MG63 (cell line): Measurements from ENCODE around the gene PPP1R16B. TPM values are rescaled to one million over a fixed set of nuclear protein-coding genes. Genes with fewer than 3 reads are reported as not detected.

ENCODE experiments used
- DNase-seq: peaks from one replicate; pipeline ENCODE4 v3.0.0-alpha.2; 2020
- H3K27me3 ChIP-seq: fragments of 250-450 bp; sonication (Bioruptor Pico); 2 replicates; pipeline ENCODE4 v1.5.1; 2020; ENCODE audit warnings: mild to moderate bottlenecking, moderate library complexity
- H3K36me3 ChIP-seq: fragments of 250-450 bp; sonication (Bioruptor Pico); 2 replicates; pipeline ENCODE4 v1.5.1; 2020; ENCODE audit warnings: mild to moderate bottlenecking, moderate library complexity
- H3K4me3 ChIP-seq: fragments of 250-450 bp; sonication (Bioruptor Pico); 2 replicates; pipeline ENCODE4 v1.5.1; 2020; ENCODE audit warnings: mild to moderate bottlenecking, moderate library complexity
- H3K9me3 ChIP-seq: fragments of 250-450 bp; sonication (Bioruptor Pico); 2 replicates; pipeline ENCODE4 v1.5.1; 2020; ENCODE audit warnings: mild to moderate bottlenecking, moderate library complexity
- total RNA-seq: library from RNA; depleted of rRNA; stranded (reverse); fragments of >200 nt; shearing (Covaris generic); gene quantifications from 2 replicates; pipeline ENCODE4 v1.2.3, GENCODE V29; 2014; ENCODE audit warnings: low replicate concordance

Gene PPP1R16B
- total RNA-seq, 1 experiment from 2014 or later, result not detected

- Histone ChIP-seq H3K9me3 (no peaks in the 10 kb centered on the region), H3K4me3 (no peak overlapping the region), H3K36me3 (no peaks in the 10 kb centered on the region), H3K27me3 (no peaks in the 10 kb centered on the region; the same call in 1 of the 2 replicates)
- DNase-seq, result no peak
Observed at GRCh38 chr20:38833154-38833856, 27.8 kb downstream of the PPP1R16B start.

DNA sequence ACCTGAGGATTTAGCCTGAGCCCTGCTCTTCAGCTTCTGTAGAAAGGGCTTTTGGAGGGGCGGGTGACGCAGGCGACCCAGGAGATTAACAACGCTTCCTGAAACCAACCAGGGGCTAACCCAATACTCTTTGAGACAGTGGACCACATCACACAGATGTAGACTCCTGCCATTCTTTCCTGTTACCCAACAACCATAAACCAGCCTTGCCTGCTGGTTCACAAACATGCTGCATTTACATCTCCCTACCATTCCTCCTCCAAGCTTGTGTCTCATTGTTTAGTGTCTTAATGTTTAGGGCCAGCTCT, 28.3 kb downstream of the PPP1R16B start:
- H3K9me3 ChIP-seq, result no peaks in the 10 kb centered on the region
- H3K4me3 ChIP-seq, result no peak overlapping the region
- no peaks in the 10 kb centered on the region for H3K36me3 ChIP-seq
- DNase-seq, result no peak
- no peaks in the 10 kb centered on the region; the same call in 1 of the 2 replicates for H3K27me3 ChIP-seq

- Histone ChIP-seq H3K27me3 (no peaks in the 10 kb centered on the region; the same call in 1 of the 2 replicates), H3K36me3 (no peaks in the 10 kb centered on the region), H3K9me3 (no peaks in the 10 kb centered on the region), H3K4me3 (no peak overlapping the region)
- no peak for DNase-seq
Observed at GRCh38 chr20:38834868-38835267, 29.4 kb downstream of the PPP1R16B start.

GRCh38 chr20:38835792-38836191, 30.3 kb downstream of the PPP1R16B start:
- no peaks in the 10 kb centered on the region for H3K36me3 ChIP-seq
- no peak overlapping the region for H3K4me3 ChIP-seq
- no peak for DNase-seq

DNA sequence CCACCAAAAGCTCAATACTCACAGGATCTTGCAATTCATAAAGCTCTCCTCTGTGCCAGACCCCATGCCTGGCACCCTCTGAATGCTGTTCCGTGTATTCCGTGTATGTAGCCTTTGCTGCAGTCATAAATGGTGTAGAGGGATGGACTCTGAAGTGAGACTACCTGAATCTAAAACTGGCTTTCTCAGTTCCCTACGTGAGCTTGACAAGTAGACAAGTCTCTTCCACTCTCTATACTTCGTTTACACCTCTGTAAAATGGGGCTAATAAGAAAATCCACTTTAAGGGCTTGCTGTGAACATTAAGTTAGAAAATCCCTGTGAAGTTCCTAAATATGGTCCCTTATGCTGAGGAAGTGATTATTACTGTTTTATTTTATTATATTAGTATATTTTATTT, 31.5 kb downstream of the PPP1R16B start:
- Histone ChIP-seq H3K36me3 (no peaks in the 10 kb centered on the region), H3K4me3 (no peak overlapping the region), H3K9me3 (no peaks in the 10 kb centered on the region), H3K27me3 (no peaks in the 10 kb centered on the region; the same call in 1 of the 2 replicates)
- no peak for DNase-seq

More at GRCh38 chr20:38835792-38836191, 30.3 kb downstream of the PPP1R16B start:
- Histone ChIP-seq H3K9me3 (no peaks in the 10 kb centered on the region), H3K27me3 (no peaks in the 10 kb centered on the region; the same call in 1 of the 2 replicates)

GRCh38 chr20:38838326-38838725, 32.8 kb downstream of the PPP1R16B start:
- no peaks in the 10 kb centered on the region for H3K36me3 ChIP-seq
- no peaks in the 10 kb centered on the region for H3K9me3 ChIP-seq
- H3K27me3 ChIP-seq, result no peaks in the 10 kb centered on the region
- H3K4me3 ChIP-seq, result no peak overlapping the region
- no peak for DNase-seq

GRCh38 chr20:38839563-38839962, 34.1 kb downstream of the PPP1R16B start:
- H3K9me3 ChIP-seq, result no peaks in the 10 kb centered on the region
- H3K27me3 ChIP-seq, result no peaks in the 10 kb centered on the region
- H3K36me3 ChIP-seq, result no peaks in the 10 kb centered on the region
- DNase-seq, result no peak
- no peak overlapping the region for H3K4me3 ChIP-seq

DNA sequence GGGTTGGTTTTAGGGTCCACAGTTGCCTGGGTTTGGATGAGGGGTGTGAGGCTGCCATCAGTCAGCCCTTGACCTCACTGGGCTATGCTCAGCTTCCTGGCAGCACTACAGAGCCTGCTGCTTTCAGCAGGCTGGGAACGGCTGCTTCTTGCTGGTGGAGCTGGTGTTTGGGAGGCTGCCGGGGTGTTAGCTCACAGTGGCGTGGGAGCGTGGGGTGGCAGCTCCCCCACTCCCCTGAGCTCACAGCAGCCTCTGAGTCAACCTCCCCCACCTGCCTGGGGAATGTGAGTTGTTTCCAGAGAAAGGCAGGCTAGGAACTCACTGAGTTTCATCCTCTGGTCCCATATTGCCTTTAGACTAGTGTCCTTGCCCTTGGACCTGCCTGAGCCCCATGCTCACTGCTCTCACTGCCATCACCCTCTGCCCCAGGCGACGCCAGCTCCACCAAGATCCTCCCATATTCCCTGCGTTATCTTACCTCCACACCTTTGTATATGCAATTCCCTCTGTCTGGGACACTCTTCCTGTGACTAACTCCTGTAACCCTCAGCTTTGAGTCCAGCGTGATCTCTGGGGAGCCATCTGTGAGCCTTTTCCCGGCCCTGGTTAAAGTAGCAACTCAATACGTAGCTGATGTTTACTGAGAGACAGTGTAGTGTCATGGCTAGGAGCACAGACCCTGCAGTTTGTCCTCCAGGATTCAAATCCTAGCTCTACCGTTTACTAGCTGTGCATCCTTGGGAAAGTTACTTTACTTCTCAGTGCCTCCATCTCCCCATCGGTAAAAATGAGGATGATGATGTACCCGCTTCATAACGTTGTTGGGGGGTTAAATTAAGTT, 34.8 kb downstream of the PPP1R16B start:
- peak; percentile 55 for DNase-seq
- Histone ChIP-seq H3K36me3 (no peaks in the 10 kb centered on the region), H3K4me3 (no peak overlapping the region), H3K27me3 (no peaks in the 10 kb centered on the region), H3K9me3 (no peaks in the 10 kb centered on the region)

DNA sequence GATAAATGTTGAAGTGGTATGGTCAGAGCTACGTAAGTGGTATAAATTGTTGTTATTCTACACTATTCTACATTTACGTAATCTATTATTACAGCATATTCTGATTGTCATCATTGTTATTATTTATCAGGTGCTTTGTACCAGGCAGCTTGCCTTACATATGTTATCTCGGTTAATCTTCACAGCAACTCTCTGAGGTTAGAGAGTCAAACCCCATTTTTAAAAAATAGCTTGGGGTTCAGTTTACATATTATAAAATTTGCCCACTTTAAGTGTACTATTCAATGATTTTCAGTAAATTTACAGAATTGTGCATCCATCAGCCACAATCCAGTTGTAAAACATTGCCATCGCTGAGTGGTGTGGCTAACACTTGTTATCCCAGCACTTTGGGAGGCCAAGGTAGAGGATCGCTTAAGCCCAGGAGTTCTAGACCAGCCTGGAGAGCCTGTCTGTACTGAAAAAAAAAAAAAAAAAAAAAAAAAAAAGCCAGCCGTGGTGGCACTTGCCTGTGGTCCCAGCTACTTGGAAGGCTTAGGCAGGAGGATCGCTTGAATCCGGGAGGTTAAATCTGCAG, 35.5 kb downstream of the PPP1R16B start:
- no peak overlapping the region for H3K4me3 ChIP-seq
- peaks cover 3% of the 10 kb centered on the region; the same call in 1 of the 2 replicates for H3K27me3 ChIP-seq
- DNase-seq, result no peak

GRCh38 chr20:38841570-38841969, 36.1 kb downstream of the PPP1R16B start:
- H3K9me3 ChIP-seq, result no peaks in the 10 kb centered on the region
- DNase-seq, result no peak
- H3K4me3 ChIP-seq, result no peak overlapping the region
- H3K27me3 ChIP-seq, result peaks cover 6% of the 10 kb centered on the region; the same call in 1 of the 2 replicates
- no peaks in the 10 kb centered on the region for H3K36me3 ChIP-seq

More for the DNA sequence above, 35.5 kb downstream of the PPP1R16B start:
- Histone ChIP-seq H3K9me3 (no peaks in the 10 kb centered on the region), H3K36me3 (no peaks in the 10 kb centered on the region)

GRCh38 chr20:38842026-38842425, 36.5 kb downstream of the PPP1R16B start:
- no peak for DNase-seq
- Histone ChIP-seq H3K36me3 (no peaks in the 10 kb centered on the region), H3K4me3 (no peak overlapping the region)

GRCh38 chr20:38842558-38842981, 37.1 kb downstream of the PPP1R16B start:
- no peaks in the 10 kb centered on the region for H3K9me3 ChIP-seq
- H3K36me3 ChIP-seq, result no peaks in the 10 kb centered on the region
- peaks cover 10% of the 10 kb centered on the region for H3K27me3 ChIP-seq
- no peak overlapping the region for H3K4me3 ChIP-seq
- DNase-seq, result no peak

More at GRCh38 chr20:38842026-38842425, 36.5 kb downstream of the PPP1R16B start:
- Histone ChIP-seq H3K27me3 (peaks cover 8% of the 10 kb centered on the region; the same call in 1 of the 2 replicates), H3K9me3 (no peaks in the 10 kb centered on the region)

DNA sequence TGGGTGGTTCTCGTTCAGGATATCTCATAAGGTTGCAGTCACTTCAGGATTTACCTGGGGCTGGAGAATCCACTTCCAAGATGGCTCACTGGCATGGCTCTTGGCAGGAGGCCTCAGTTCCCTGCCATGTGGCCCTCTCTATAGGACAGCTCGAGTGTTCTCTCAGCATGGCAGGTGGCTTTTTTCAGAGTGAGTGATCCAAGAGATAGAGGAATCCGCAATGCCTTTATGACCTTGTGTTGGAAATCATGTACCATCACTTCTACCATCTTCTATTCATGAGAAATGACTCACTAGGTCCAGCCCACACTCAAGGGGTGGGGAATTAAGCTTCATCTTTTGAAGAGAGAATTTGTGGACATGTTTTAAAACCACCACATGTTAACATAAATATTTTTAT, 37.8 kb downstream of the PPP1R16B start:
- Histone ChIP-seq H3K4me3 (no peak overlapping the region), H3K36me3 (no peaks in the 10 kb centered on the region), H3K27me3 (peaks cover 11% of the 10 kb centered on the region), H3K9me3 (no peaks in the 10 kb centered on the region)
- DNase-seq, result no peak

- Histone ChIP-seq H3K4me3 (no peak overlapping the region), H3K27me3 (peaks cover 12% of the 10 kb centered on the region)
- no peak for DNase-seq
Observed at GRCh38 chr20:38844963-38845362, 39.5 kb downstream of the PPP1R16B start.

GRCh38 chr20:38847840-38848239, 42.3 kb downstream of the PPP1R16B start:
- Histone ChIP-seq H3K27me3 (peaks cover 12% of the 10 kb centered on the region), H3K36me3 (no peaks in the 10 kb centered on the region), H3K4me3 (no peak overlapping the region), H3K9me3 (no peaks in the 10 kb centered on the region)
- no peak for DNase-seq

More at GRCh38 chr20:38844963-38845362, 39.5 kb downstream of the PPP1R16B start:
- Histone ChIP-seq H3K36me3 (no peaks in the 10 kb centered on the region), H3K9me3 (no peaks in the 10 kb centered on the region)

DNA sequence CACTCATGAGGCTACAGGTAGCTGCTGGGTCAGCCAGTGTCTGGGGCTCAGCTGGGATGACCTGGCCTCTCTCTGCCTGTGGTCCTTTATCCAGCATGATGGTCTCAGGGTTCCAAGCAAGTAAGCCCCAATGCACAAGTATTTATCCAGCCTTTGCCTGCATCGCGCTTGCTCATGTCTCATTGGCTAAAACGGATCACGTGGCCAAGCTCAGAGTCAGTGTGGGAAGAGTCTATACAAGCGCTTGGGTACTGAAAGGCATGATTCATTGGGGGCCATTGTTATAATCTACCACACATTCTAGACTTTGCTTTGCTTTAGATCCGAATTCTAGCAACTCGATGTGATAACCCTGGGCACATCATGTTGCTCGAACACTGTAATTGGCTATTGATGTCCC, 48.3 kb downstream of the PPP1R16B start:
- Histone ChIP-seq H3K36me3 (no peaks in the 10 kb centered on the region), H3K27me3 (no peaks in the 10 kb centered on the region; the same call in 1 of the 2 replicates), H3K9me3 (no peaks in the 10 kb centered on the region), H3K4me3 (no peak overlapping the region)
- no peak for DNase-seq

- H3K9me3 ChIP-seq, result no peaks in the 10 kb centered on the region
- DNase-seq, result no peak
- H3K36me3 ChIP-seq, result no peaks in the 10 kb centered on the region
- no peak overlapping the region for H3K4me3 ChIP-seq
- H3K27me3 ChIP-seq, result no peaks in the 10 kb centered on the region
Observed at GRCh38 chr20:38854654-38855066, 49.2 kb downstream of the PPP1R16B start.
